Cerebellar cortex (tissue), 1 donor: ENCODE results near the gene TTR.

Experiments used
- DNase-seq: peaks from one replicate; pipeline ENCODE4 v3.0.0-alpha.2; 2015; ENCODE audit warnings: low spot score

The TTR gene

DNA sequence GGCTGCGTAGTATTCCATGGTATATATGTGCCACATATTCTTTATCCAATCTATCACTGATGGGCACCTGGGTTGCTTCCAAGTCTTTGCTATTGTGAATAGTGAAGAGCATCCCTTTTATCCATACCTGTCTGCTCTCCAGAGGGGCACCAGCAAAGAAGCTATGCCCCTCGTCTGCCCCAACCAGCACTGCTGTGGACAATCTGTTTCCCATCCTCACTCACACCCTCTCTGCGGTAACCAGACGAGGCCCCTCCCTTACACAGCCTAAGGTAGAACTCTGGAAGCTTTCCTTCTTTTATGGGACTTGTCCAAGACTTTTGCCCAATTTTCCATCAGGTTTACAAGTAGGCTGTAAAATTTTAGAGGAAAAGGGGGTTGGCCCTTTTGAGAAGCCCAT is 24.9 kb downstream of the TTR start:
- DNase-seq, result no peak

DNA sequence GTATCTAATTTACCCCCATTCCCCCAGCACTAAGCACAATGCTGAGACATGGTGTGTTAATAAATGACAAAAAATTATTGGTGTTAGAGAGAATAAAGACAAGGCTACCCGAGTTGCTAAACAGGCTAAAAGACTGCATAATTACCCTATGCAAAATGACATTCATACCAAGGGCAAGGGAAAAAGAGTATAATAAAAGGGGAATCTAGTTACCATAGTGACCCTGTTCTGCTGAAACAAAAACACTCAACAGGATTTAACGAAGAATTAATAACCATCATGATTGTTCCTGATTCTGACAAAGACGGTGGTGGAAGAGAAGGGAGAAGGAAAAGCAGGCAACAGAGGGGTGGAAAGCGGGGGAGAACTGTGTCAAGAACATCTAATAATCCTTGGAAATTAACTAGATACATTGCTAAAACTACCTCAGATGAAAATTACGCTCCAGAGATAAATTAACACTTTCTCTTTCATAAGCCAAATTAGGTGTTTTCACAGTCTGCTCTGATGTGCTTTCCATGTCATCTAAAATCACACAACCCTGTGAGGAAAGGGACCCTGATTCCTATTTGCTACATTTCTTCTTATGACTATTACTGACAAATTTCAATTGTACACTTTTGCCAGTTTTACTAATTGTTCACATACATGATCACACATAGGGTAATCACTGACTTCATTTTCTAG is 25.5 kb downstream of the TTR start:
- no peak for DNase-seq

GRCh38 chr18:31618801-31619200 is 27.1 kb downstream of the TTR start:
- no peak for DNase-seq

- no peak for DNase-seq
Observed at GRCh38 chr18:31619291-31619690, 27.6 kb downstream of the TTR start.

DNA sequence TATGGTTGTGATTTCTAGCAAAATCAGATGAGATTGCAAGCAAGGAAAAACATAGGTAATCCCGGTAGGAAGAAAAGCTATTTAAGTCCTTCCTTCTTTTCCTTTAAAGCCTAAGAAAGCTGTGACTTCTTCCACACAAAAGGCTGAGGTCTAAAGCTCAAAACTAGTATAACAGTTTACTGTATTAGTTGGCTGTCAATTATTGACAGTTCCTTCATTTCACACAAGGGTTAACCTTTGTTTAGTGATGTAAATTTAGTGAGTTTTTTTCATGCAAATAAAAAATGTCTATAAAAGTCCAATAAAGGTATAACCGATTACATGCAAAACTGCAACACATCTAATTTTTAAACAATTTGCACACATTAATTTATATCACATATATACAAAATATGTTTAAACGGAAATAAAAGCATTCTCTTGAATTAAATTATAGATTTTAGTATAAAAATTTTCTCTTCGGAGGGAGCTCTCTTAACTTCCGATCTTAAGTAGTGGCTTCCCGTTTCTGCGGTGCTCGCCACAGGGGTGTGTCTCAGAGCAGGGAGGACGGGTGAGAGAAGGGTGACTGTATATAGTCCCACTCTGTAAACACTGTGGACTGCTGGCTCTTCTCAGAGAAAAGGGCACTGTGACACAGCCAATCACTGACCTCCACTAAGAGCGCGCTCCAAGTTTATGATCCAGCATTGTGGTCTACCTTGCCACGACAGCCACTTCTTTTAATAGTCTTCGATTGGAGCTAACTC is 33.4 kb downstream of the TTR start:
- no peak for DNase-seq

DNA sequence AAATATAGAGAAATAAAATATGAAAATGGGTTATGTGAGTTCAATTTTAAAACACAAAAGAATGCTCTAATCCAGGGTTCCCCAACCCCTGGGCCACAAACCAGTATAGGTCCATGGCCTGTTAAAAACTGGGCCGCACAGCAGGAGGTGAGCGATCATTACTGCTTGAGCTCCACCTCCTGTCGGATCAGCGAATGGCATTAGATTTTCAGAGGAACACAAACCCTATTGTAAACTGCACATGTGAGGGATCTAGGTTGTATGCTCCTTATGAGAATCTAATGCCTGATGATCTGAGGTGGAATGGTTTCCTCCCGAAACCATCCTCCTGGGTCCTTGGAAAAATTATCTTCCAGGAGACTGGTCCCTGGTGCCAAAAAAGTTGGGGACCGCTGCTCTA is 34.7 kb downstream of the TTR start:
- DNase-seq, result no peak

DNA sequence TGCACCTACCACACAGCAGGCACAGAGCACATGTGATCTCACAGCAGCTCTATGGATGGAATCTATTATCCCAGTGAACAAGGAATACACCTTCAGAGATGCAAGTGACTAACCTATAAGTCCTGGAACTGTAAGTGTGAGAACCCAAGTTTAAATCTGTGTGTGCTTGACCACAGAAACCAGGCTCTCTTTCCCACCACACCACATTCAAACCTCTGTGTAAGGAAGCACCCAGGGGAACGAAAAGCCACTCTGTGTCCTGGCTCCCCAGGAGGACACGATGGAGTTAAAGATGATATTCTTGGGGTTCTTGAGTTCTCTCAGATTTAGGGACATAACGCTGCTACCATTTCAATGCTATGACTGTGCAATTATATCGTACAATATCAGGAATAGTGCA is 38.9 kb downstream of the TTR start:
- no peak for DNase-seq

DNA sequence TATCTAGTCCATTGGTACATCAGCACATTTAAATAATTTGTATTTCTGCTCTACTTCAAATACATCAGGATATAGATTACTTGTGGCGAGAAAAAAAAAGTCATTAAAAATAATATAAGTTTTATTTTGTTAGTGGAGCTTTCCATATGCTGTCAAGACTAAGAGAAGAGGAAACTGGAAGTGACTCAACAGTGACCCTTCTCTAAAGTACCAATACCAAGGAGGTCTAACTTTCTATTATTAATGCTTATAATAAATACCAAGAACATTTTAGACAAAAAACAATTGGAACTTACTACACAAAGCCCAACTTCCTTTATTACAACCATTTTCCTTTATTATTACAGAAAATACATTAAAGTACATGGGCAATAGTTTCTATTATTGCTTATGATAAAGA is 39.8 kb downstream of the TTR start:
- no peak for DNase-seq

- DNase-seq, result no peak
Observed at GRCh38 chr18:31632356-31632755, 40.7 kb downstream of the TTR start.

- no peak for DNase-seq
Observed at GRCh38 chr18:31633392-31634330, 42.0 kb downstream of the TTR start.

- no peak for DNase-seq
Observed at GRCh38 chr18:31634331-31634713, 42.6 kb downstream of the TTR start.

DNA sequence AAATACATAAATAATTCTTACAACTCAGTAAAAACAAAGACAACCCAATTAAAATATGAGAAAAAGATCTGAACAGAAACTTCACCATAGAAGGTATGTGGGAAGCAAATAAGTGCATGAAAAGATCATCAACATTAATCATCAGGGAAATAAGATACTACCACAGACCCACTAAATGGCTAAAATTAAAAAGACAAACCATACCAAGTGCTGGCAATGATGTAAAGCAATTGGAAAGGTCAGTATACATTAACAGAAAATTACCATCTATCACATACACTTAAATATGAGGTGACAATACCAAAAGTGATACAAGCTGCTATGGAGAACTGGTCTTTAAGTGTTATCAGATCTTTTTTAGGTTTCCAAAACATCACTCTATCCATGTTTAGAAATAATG is 44.7 kb downstream of the TTR start:
- no peak for DNase-seq

- no peak for DNase-seq
Observed at GRCh38 chr18:31637445-31637844, 45.8 kb downstream of the TTR start.

DNA sequence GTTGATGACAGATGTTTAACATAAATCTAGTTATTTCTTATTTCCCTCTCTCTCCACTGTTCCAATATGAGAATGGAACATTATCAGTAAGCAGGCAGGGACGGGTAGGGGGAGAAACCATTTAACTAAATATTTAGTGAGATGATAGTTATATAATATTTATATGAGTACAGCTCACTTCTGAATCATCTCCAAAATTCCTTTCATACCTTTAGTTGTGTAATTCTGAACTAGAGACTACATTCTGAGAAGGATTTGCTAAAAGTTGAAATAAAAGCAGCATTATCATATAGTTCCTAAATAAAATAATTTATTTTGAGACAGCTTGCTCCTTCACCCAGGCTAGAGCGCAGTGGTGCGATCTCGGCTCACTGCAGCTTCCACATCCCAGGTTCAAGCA is 51.3 kb downstream of the TTR start:
- DNase-seq, result no peak

GRCh38 chr18:31645411-31645810 is 53.7 kb downstream of the TTR start:
- DNase-seq, result no peak

GRCh38 chr18:31646332-31647126 is 54.9 kb downstream of the TTR start:
- no peak for DNase-seq

DNA sequence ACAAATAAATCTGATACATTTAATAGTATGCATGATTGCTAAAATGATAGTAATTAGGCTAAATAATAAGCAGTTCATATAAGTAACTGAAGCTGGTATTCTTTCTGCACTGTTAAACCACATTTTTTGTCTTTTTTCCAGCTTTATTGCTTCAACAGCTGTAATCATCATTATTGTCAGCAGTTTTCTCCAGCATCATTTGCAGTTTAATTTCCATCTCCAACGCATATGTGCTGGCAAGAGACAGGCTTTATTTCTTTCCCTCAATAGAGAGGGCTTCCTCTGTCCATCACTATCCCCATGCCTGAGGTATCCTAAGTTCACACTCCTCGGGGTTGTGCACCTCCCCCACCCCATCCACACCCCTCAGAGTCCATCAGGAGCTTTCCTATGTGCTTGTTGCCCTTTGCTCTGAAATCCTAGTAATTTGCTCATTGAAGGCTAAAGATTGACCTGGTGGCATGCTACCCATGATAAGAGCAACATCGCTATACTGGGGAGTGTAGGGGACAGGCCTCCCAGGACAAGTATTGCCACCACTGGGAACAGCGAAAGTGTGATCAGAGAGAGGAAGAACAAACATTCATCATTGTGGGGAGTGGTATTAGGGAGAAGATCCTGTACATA is 55.6 kb downstream of the TTR start:
- DNase-seq, result no peak
